Left renal cortex interstitium (tissue), 4 donors: ENCODE results near the gene CPNE7. TPM values are rescaled to one million over a fixed set of nuclear protein-coding genes. Genes with fewer than 3 reads are reported as not detected.

Experiments
- polyA plus RNA-seq, 4 donors: library from polyadenylated mRNA; unstranded; fragments of 120-200 nt; gene quantifications; one replicate each; pipeline ENCODE4 v1.2.1, GENCODE V29; 2013; ENCODE audit not compliant: insufficient read length in 4 of 4

The CPNE7 gene
- polyA plus RNA-seq, 4 donors, result 1.9 to 6.4 (median 5.0) TPM

Other genes starting within 250 kb of the CPNE7 start
- gene ANKRD11, start 85.2 kb upstream of the CPNE7 start, polyA plus RNA-seq, result 100 to 1,000 TPM in 2 of 4 donors, 10 to 100 TPM in 2; 80.8 to 129 (median 102) TPM
- gene SPG7, start 67.4 kb upstream of the CPNE7 start, polyA plus RNA-seq, result 100 to 1,000 TPM in 2 of 4 donors, 10 to 100 TPM in 2; 80.0 to 142 (median 110) TPM
- gene RPL13, start 15.1 kb upstream of the CPNE7 start, polyA plus RNA-seq, result 1,000 to 10,000 TPM; 1,722 to 3,231 (median 2,380) TPM
- 10 to 100 TPM; 24.5 to 51.1 (median 41.6) TPM for gene DPEP1, start 37.9 kb downstream of the CPNE7 start, polyA plus RNA-seq
- 10 to 100 TPM; 69.0 to 96.4 (median 85.2) TPM for gene CHMP1A, start 82.0 kb downstream of the CPNE7 start, polyA plus RNA-seq
- 10 to 100 TPM; 13.9 to 16.6 (median 15.6) TPM for gene SPATA33, start 82.1 kb downstream of the CPNE7 start, polyA plus RNA-seq
- gene CDK10, start 110.9 kb downstream of the CPNE7 start, polyA plus RNA-seq, result 100 to 1,000 TPM in 2 of 4 donors, 10 to 100 TPM in 2; 87.1 to 165 (median 121) TPM
- 1 to 10 TPM; 5.3 to 9.8 (median 8.2) TPM for gene SPATA2L, start 125.9 kb downstream of the CPNE7 start, polyA plus RNA-seq
- 10 to 100 TPM in 3 of 4 donors, 1 to 10 TPM in 1; 8.7 to 16.3 (median 15.5) TPM for gene VPS9D1, start 145.1 kb downstream of the CPNE7 start, polyA plus RNA-seq
- 10 to 100 TPM; 20.9 to 39.6 (median 29.8) TPM for gene ZNF276, start 145.8 kb downstream of the CPNE7 start, polyA plus RNA-seq
- 10 to 100 TPM; 15.6 to 56.3 (median 33.0) TPM for gene FANCA, start 240.9 kb downstream of the CPNE7 start, polyA plus RNA-seq